ENCODE measurements around the gene KCNH2. TPM values are rescaled to one million over a fixed set of nuclear protein-coding genes. Genes with fewer than 3 reads are reported as not detected.

KCNH2 gene
- total and polyA plus RNA-seq, 8 donors, result 4.0 to 77.7 (median 7.3) TPM

DNA sequence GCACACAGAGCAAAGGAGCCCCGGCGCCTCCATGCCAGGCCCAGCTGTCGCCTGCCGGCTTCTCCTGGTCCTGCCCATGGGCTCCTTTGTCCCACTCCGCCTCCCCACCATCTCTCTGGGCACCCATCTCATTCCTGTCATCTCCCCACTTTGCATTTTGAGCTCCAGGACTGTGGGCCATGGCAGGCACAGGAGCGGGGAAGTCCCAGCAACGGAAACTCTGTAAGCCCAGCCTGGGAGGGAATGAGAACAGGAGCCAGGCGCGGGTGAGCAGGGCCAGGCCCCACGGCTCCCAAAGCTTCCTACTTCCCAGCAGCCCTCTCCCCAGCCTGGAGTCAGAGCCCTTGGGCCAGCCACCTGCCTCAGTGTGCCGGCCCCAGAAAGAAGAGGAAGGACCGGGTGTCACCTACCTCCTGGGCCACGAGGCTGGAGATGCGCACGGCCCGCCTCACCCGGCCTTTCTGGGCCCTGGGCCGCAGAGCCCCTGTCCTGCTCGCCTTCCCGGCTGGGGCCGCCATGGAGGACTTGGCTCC lies 23.1 kb downstream of the KCNH2 start:
- Histone ChIP-seq H3K36me3 (peaks cover 0 to 20% (median 8%) of the 10 kb centered on the region in 4 donors), H3K27me3 (peaks cover 0 to 58% (median 25%) of the 10 kb centered on the region in 3 donors), H3K4me3 (peak overlapping the region; percentile 28 to 38 (median 34)), H3K9me3 (no peaks in the 10 kb centered on the region), H3K4me1 (peaks cover 16 to 39% (median 23%) of the 10 kb centered on the region in 4 donors), H3K27ac (peak overlapping the region; percentile 23 to 78 (median 56))
- 56 to 81% (median 60%) methylated on average over 9 to 21 of the region's 21 CpGs for WGBS, 5 donors
- intact Hi-C loops (cut with DNase I; ENCODE audit: low total_unique reads), result no loop called here
- TF ChIP-seq EP300 (IDR thresholded peaks at IDR 0.05) (no peak), POLR2A (IDR thresholded peaks at IDR 0.05) (no peak), POLR2AphosphoS5 (IDR thresholded peaks at IDR 0.05) (no peak)
- TF ChIP-seq, protein P1, sequence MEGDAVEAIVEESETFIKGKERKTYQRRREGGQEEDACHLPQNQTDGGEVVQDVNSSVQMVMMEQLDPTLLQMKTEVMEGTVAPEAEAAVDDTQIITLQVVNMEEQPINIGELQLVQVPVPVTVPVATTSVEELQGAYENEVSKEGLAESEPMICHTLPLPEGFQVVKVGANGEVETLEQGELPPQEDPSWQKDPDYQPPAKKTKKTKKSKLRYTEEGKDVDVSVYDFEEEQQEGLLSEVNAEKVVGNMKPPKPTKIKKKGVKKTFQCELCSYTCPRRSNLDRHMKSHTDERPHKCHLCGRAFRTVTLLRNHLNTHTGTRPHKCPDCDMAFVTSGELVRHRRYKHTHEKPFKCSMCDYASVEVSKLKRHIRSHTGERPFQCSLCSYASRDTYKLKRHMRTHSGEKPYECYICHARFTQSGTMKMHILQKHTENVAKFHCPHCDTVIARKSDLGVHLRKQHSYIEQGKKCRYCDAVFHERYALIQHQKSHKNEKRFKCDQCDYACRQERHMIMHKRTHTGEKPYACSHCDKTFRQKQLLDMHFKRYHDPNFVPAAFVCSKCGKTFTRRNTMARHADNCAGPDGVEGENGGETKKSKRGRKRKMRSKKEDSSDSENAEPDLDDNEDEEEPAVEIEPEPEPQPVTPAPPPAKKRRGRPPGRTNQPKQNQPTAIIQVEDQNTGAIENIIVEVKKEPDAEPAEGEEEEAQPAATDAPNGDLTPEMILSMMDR (IDR thresholded peaks at IDR 0.05), result no peak
- DNase-seq, result no peak

DNA sequence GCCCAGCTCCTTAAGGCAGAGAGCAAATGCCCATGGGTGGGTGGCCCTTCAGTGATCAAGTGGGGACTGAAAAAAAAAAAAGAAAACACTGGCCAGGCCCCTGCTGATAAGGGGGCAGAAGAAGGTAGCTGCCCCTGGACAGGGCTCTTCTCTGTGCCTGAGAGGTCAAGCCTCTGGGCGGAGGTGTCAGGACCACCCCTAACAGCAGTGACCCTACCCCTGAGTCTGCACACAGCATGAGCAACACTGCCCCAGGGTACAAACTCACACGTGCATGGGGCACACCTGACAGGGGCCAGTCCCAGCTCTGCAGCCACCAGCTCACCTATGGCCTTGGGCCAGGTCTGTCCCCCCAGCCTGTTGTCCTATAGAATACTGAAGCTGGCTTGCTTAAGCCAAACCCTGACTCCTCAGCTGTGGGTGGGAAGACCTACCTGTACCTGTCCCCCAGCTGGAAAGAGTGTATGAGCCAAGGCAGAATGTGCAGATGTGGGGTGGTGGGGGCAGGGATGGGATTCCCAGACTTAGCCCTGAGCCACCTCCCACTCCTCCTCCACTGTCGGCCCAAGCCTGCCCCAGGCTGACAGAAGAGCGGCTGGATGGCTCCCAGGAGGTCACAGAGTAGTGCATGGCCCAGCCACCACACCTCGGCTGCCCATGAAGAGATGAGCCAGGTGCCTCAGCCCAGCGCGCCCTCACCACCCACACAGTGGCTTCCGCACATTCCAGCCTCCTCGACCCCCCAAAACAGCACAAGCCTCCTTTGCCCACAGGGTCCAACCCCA lies 23.7 kb downstream of the KCNH2 start:
- Histone ChIP-seq H3K36me3 (peaks cover 0 to 27% (median 8%) of the 10 kb centered on the region in 4 donors), H3K27ac (peak overlapping the region in 4 of 5 donors; percentile 56 to 78 (median 64)), H3K9me3 (no peaks in the 10 kb centered on the region), H3K4me3 (peak overlapping the region in 3 of 4 donors; percentile 28 to 35 (median 34)), H3K27me3 (peaks cover 0 to 55% (median 25%) of the 10 kb centered on the region in 3 donors), H3K4me1 (peaks cover 16 to 39% (median 23%) of the 10 kb centered on the region in 4 donors)
- TF ChIP-seq POLR2AphosphoS5 (IDR thresholded peaks at IDR 0.05) (no peak), EP300 (IDR thresholded peaks at IDR 0.05) (no peak), POLR2A (IDR thresholded peaks at IDR 0.05) (no peak)
- TF ChIP-seq, protein P1 (IDR thresholded peaks at IDR 0.05), result no peak
- intact Hi-C loops (cut with DNase I; ENCODE audit: low total_unique reads), result no loop called here
- no peak for DNase-seq
- WGBS, 5 donors, result 71 to 100% (median 85%) methylated on average over 1 to 9 of the region's 9 CpGs

DNA sequence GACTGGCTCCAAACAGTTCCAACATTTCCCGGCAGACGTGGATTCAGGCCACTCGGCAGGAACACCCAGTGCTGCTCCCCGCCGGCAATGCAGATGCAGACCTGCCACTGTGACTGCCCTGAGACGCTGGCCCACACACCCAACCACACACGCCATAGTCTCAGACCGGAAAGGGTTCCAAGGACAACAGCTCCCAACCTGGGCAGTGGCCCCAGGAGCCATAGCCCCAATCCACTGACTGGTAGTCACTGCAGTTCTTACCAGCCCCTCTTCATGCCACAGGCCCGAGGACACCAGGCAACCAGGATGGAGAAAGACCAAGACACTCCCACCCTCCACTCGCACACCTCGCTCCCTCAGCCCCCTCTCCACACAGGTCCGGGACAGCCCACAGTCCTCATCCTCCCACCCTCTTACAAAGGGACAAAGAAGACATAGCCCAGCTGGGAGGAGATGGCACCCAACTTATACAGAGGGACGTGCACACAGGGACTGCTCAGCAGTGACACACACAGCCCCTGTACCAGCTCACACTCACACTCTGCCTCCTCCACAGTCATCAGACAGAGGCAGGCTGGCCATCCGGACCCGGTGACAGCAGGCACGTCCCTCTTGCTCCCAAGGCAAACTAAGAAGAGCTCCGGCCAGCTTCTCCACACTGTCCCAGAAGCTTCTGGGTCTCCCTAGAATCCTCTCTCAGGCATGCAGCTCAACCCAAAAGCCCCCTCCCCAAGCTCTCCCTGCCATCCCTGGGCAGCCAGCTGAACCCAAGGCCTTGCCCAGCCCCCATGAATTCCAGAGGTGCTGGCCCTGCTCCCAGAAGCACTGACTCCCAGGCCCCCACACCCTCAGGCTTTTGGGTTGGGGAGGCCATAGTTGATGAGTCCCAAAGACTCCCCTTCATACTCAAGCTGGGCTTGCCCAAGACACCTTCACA lies 24.8 kb downstream of the KCNH2 start:
- peaks cover 0 to 51% (median 31%) of the 10 kb centered on the region in 3 donors for H3K27me3 ChIP-seq
- H3K4me3 ChIP-seq, result peak overlapping the region in 3 of 4 donors; percentile 6 to 9 (median 7)
- intact Hi-C loops (cut with DNase I; ENCODE audit: low total_unique reads), result no loop called here
- DNase-seq, result no peak
- 76 to 91% (median 89%) methylated on average over 16 to 17 of the region's 17 CpGs for WGBS, 5 donors
- peak overlapping the region in 3 of 5 donors; percentile 15 to 78 (median 71) for H3K27ac ChIP-seq
- no peaks in the 10 kb centered on the region for H3K9me3 ChIP-seq
- peaks cover 16 to 41% (median 23%) of the 10 kb centered on the region in 4 donors for H3K4me1 ChIP-seq
- H3K36me3 ChIP-seq, result peaks cover 0 to 27% (median 8%) of the 10 kb centered on the region in 4 donors
- TF ChIP-seq POLR2AphosphoS5 (IDR thresholded peaks at IDR 0.05) (no peak), EP300 (IDR thresholded peaks at IDR 0.05) (no peak), POLR2A (IDR thresholded peaks at IDR 0.05) (no peak)
- TF ChIP-seq, protein P1 (IDR thresholded peaks at IDR 0.05), result no peak

All from stomach (tissue), 9 donors.